ENCODE data around the gene EFCAB9. TPM values are rescaled to one million over a fixed set of nuclear protein-coding genes. Genes with fewer than 3 reads are reported as not detected.

The EFCAB9 gene
- polyA plus RNA-seq (2013, experiment 1 of 2) = not detected
- not detected for polyA plus RNA-seq (2013, experiment 2 of 2)

GRCh38 chr5:172193872-172194271 lies at the start of gene EFCAB9:
Gene EFCAB9 (plus strand): TSS chr5:172194172. CDS start chr5:172194173, 1 bp downstream.
- no peak within 1 kb of the TSS for H2BK15ac ChIP-seq (replicated peaks; ENCODE audit: low read depth)
- no peak within 1 kb of the TSS for H4K8ac ChIP-seq (ENCODE audit: low read depth, low read length)
- H3K4me1 ChIP-seq (ENCODE audit: control insufficient read depth, low read depth, low read length) = no peaks in the 10 kb centered on the region
- no peak within 1 kb of the TSS for H2AK5ac ChIP-seq (ENCODE audit: low read length)
- no peak within 1 kb of the TSS for H3K27ac ChIP-seq (ENCODE audit: low read depth, low read length)
- no peak within 1 kb of the TSS for H3K4me2 ChIP-seq (ENCODE audit: low read length)
- no peak within 1 kb of the TSS for H3K9ac ChIP-seq (ENCODE audit: low read length)
- no peak within 1 kb of the TSS for H3K4ac ChIP-seq (ENCODE audit: low read depth, low read length)
- H3K27me3 ChIP-seq (ENCODE audit: insufficient read depth, low read length, poor library complexity) = no peaks in the 10 kb centered on the region
- no peaks in the 10 kb centered on the region for H3K79me1 ChIP-seq (ENCODE audit: low read length)
- no peak within 1 kb of the TSS for H3K23ac ChIP-seq (ENCODE audit: low read length)
- H3K4me3 ChIP-seq (ENCODE audit: low read length) = no peak within 1 kb of the TSS
- no peak within 1 kb of the TSS for H2BK5ac ChIP-seq (ENCODE audit: low read length)
- no peak for DNase-seq
- no peaks in the 10 kb centered on the region for H3K79me2 ChIP-seq (ENCODE audit: control insufficient read depth, insufficient read depth, low read length)
- H4K5ac ChIP-seq (ENCODE audit: low read length) = no peak within 1 kb of the TSS
- no peaks in the 10 kb centered on the region for H3K36me3 ChIP-seq (ENCODE audit: control insufficient read depth, insufficient read depth, low read length)
- no peak within 1 kb of the TSS for H2BK120ac ChIP-seq (ENCODE audit: low read depth, low read length)
- WGBS (ENCODE audit: extremely low coverage, insufficient coverage, low lambda C conversion rate) = no CpG with 5 or more reads among the region's 6 CpGs
- H3K56ac ChIP-seq (ENCODE audit: low read length) = no peak within 1 kb of the TSS
- H3K18ac ChIP-seq (ENCODE audit: low read length) = no peak within 1 kb of the TSS

GRCh38 chr5:172144291-172144815 lies 49.6 kb upstream of the EFCAB9 start:
- Histone ChIP-seq H3K79me1 (ENCODE audit: low read length) (no peaks in the 10 kb centered on the region), H3K27me3 (ENCODE audit: insufficient read depth, low read length, poor library complexity) (no peaks in the 10 kb centered on the region), H3K4me2 (ENCODE audit: low read length) (no peak overlapping the region), H2BK15ac (replicated peaks; ENCODE audit: low read depth) (no peak overlapping the region), H2AK5ac (ENCODE audit: low read length) (no peak overlapping the region), H3K4ac (ENCODE audit: low read depth, low read length) (no peak overlapping the region), H2BK120ac (ENCODE audit: low read depth, low read length) (no peak overlapping the region), H3K9ac (ENCODE audit: low read length) (no peak overlapping the region), H3K18ac (ENCODE audit: low read length) (no peak overlapping the region), H3K27ac (ENCODE audit: low read depth, low read length) (no peak overlapping the region), H3K23ac (ENCODE audit: low read length) (no peak overlapping the region), H4K8ac (ENCODE audit: low read depth, low read length) (no peak overlapping the region), H3K56ac (ENCODE audit: low read length) (no peak overlapping the region), H3K79me2 (ENCODE audit: control insufficient read depth, insufficient read depth, low read length) (no peaks in the 10 kb centered on the region), H3K4me1 (ENCODE audit: control insufficient read depth, low read depth, low read length) (peaks cover 2% of the 10 kb centered on the region), H4K5ac (ENCODE audit: low read length) (no peak overlapping the region), H2BK5ac (ENCODE audit: low read length) (no peak overlapping the region), H3K36me3 (ENCODE audit: control insufficient read depth, insufficient read depth, low read length) (no peaks in the 10 kb centered on the region), H3K4me3 (ENCODE audit: low read length) (no peak overlapping the region)
- DNase-seq = peak; percentile 82
- WGBS (ENCODE audit: extremely low coverage, insufficient coverage, low lambda C conversion rate) = no CpG with 5 or more reads among the region's 10 CpGs

GRCh38 chr5:172144931-172145869 lies 48.8 kb upstream of the EFCAB9 start:
- H3K9ac ChIP-seq (ENCODE audit: low read length) = no peak overlapping the region
- H2BK120ac ChIP-seq (ENCODE audit: low read depth, low read length) = no peak overlapping the region
- peak overlapping the region; percentile 52 for H3K23ac ChIP-seq (ENCODE audit: low read length)
- H3K27me3 ChIP-seq (ENCODE audit: insufficient read depth, low read length, poor library complexity) = no peaks in the 10 kb centered on the region
- H4K8ac ChIP-seq (ENCODE audit: low read depth, low read length) = no peak overlapping the region
- no peak overlapping the region for H3K27ac ChIP-seq (ENCODE audit: low read depth, low read length)
- no peak overlapping the region for H2AK5ac ChIP-seq (ENCODE audit: low read length)
- H3K18ac ChIP-seq (ENCODE audit: low read length) = no peak overlapping the region
- no peak overlapping the region for H2BK5ac ChIP-seq (ENCODE audit: low read length)
- no peak for DNase-seq
- H3K4me1 ChIP-seq (ENCODE audit: control insufficient read depth, low read depth, low read length) = peaks cover 2% of the 10 kb centered on the region
- H2BK15ac ChIP-seq (replicated peaks; ENCODE audit: low read depth) = no peak overlapping the region
- H3K79me1 ChIP-seq (ENCODE audit: low read length) = no peaks in the 10 kb centered on the region
- no peak overlapping the region for H3K4ac ChIP-seq (ENCODE audit: low read depth, low read length)
- H3K4me3 ChIP-seq (ENCODE audit: low read length) = no peak overlapping the region
- H3K56ac ChIP-seq (ENCODE audit: low read length) = no peak overlapping the region
- H3K4me2 ChIP-seq (ENCODE audit: low read length) = no peak overlapping the region
- no peaks in the 10 kb centered on the region for H3K36me3 ChIP-seq (ENCODE audit: control insufficient read depth, insufficient read depth, low read length)
- H3K79me2 ChIP-seq (ENCODE audit: control insufficient read depth, insufficient read depth, low read length) = no peaks in the 10 kb centered on the region
- WGBS (ENCODE audit: extremely low coverage, insufficient coverage, low lambda C conversion rate) = no CpG with 5 or more reads among the region's 15 CpGs
- H4K5ac ChIP-seq (ENCODE audit: low read length) = no peak overlapping the region

GRCh38 chr5:172145870-172146747 lies 47.9 kb upstream of the EFCAB9 start:
- H3K36me3 ChIP-seq (ENCODE audit: control insufficient read depth, insufficient read depth, low read length) = no peaks in the 10 kb centered on the region
- H3K79me2 ChIP-seq (ENCODE audit: control insufficient read depth, insufficient read depth, low read length) = no peaks in the 10 kb centered on the region
- H4K5ac ChIP-seq (ENCODE audit: low read length) = no peak overlapping the region
- DNase-seq = peak; percentile 84
- no CpG with 5 or more reads among the region's 21 CpGs for WGBS (ENCODE audit: extremely low coverage, insufficient coverage, low lambda C conversion rate)
- no peak overlapping the region for H3K4me2 ChIP-seq (ENCODE audit: low read length)
- no peak overlapping the region for H3K23ac ChIP-seq (ENCODE audit: low read length)
- no peak overlapping the region for H3K9ac ChIP-seq (ENCODE audit: low read length)
- no peak overlapping the region for H2BK5ac ChIP-seq (ENCODE audit: low read length)
- H3K27ac ChIP-seq (ENCODE audit: low read depth, low read length) = no peak overlapping the region
- H3K56ac ChIP-seq (ENCODE audit: low read length) = no peak overlapping the region
- no peak overlapping the region for H2BK120ac ChIP-seq (ENCODE audit: low read depth, low read length)
- no peak overlapping the region for H3K4ac ChIP-seq (ENCODE audit: low read depth, low read length)
- no peak overlapping the region for H2BK15ac ChIP-seq (replicated peaks; ENCODE audit: low read depth)
- no peak overlapping the region for H4K8ac ChIP-seq (ENCODE audit: low read depth, low read length)
- no peaks in the 10 kb centered on the region for H3K27me3 ChIP-seq (ENCODE audit: insufficient read depth, low read length, poor library complexity)
- no peak overlapping the region for H2AK5ac ChIP-seq (ENCODE audit: low read length)
- peaks cover 2% of the 10 kb centered on the region for H3K4me1 ChIP-seq (ENCODE audit: control insufficient read depth, low read depth, low read length)
- H3K4me3 ChIP-seq (ENCODE audit: low read length) = no peak overlapping the region
- H3K18ac ChIP-seq (ENCODE audit: low read length) = no peak overlapping the region
- H3K79me1 ChIP-seq (ENCODE audit: low read length) = no peaks in the 10 kb centered on the region

GRCh38 chr5:172146748-172147092 lies 47.3 kb upstream of the EFCAB9 start:
- no peak overlapping the region for H2BK5ac ChIP-seq (ENCODE audit: low read length)
- H2BK15ac ChIP-seq (replicated peaks; ENCODE audit: low read depth) = no peak overlapping the region
- H2AK5ac ChIP-seq (ENCODE audit: low read length) = no peak overlapping the region
- no peaks in the 10 kb centered on the region for H3K36me3 ChIP-seq (ENCODE audit: control insufficient read depth, insufficient read depth, low read length)
- H3K9ac ChIP-seq (ENCODE audit: low read length) = no peak overlapping the region
- H3K23ac ChIP-seq (ENCODE audit: low read length) = no peak overlapping the region
- H3K79me1 ChIP-seq (ENCODE audit: low read length) = no peaks in the 10 kb centered on the region
- no peak overlapping the region for H3K4me2 ChIP-seq (ENCODE audit: low read length)
- peaks cover 2% of the 10 kb centered on the region for H3K4me1 ChIP-seq (ENCODE audit: control insufficient read depth, low read depth, low read length)
- no peak overlapping the region for H3K27ac ChIP-seq (ENCODE audit: low read depth, low read length)
- H3K27me3 ChIP-seq (ENCODE audit: insufficient read depth, low read length, poor library complexity) = no peaks in the 10 kb centered on the region
- no peak overlapping the region for H4K5ac ChIP-seq (ENCODE audit: low read length)
- H3K4me3 ChIP-seq (ENCODE audit: low read length) = no peak overlapping the region
- no peak overlapping the region for H4K8ac ChIP-seq (ENCODE audit: low read depth, low read length)
- DNase-seq = no peak
- no CpG with 5 or more reads among the region's 9 CpGs for WGBS (ENCODE audit: extremely low coverage, insufficient coverage, low lambda C conversion rate)
- H3K18ac ChIP-seq (ENCODE audit: low read length) = no peak overlapping the region
- no peak overlapping the region for H3K56ac ChIP-seq (ENCODE audit: low read length)
- no peak overlapping the region for H2BK120ac ChIP-seq (ENCODE audit: low read depth, low read length)
- H3K4ac ChIP-seq (ENCODE audit: low read depth, low read length) = no peak overlapping the region
- H3K79me2 ChIP-seq (ENCODE audit: control insufficient read depth, insufficient read depth, low read length) = no peaks in the 10 kb centered on the region

Data from mesendoderm (in vitro differentiated cells).